ENCODE data around the gene PLCD1.

GRCh38 chr3:37971467-37971866 is 58.0 kb downstream of the PLCD1 start:
- TF ChIP-seq CTCF (IDR thresholded peaks at IDR 0.05; ENCODE audit: insufficient read depth, low read depth, low read length) (no peak), EZH2 (IDR thresholded peaks at IDR 0.05; ENCODE audit: insufficient read depth, low read length) (no peak)
